HG03045 (cell line): Measurements from ENCODE around the gene EXOSC3.
A peak's percentile ranks its signal among the peaks of the same experiment; 100 is the strongest.
"Not testable (repeated sequence)": the region's sequence is repeated elsewhere in the genome, so short reads cannot be mapped to it uniquely, and the experiment has no call there.

Source experiments
- ATAC-seq: cut with Tn5 transposase; IDR thresholded peaks from one replicate; pipeline ENCODE4 v1.9.1; 2021; ENCODE audit warnings: mild to moderate bottlenecking, moderate library complexity; ENCODE audit not compliant: unreplicated experiment

EXOSC3 gene

DNA sequence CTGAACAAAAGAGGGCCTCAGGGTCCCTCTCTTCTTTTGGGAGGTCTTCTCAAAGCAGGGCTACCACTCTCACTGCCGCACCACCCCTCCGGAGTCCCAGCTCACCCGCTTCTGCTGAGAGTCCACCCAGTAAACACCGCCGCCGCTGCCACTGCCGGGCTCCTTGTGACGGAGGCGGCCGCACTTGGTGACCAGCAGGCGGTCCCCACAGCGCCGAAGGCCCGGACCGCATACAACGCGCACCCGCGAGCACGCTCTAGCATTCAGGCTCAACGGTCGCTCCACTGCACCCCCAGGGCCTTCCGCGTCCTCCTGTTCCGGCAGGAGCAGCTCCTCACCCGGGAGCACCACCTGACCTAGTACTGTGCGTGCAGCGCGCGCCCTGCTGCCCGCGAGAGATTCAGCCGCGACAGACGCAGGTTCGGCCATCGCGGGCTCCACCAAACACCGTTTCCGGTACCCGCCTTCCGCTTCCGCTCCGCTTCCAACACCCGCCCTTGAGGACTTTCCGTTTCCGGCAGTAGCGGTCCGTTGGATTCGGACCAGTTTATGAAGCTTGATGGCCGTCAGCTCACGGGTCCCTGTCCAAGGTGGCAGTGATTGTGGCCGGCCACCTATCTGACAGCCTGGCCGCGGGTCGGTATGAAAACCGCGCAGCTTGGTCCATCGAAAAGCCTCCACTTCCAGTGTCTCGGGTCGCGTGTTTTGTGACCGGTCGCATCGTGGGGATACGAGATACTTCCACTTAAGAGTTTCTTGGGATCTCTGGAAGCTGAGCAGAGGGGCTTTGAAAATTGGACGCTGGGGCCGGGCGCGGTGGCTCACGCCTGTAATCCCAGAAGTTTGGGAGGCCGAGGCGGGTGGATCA, at the start of gene EXOSC3:
Gene EXOSC3, minus strand, starts transcription at position 449 of the 868 bp plus-strand sequence. Its CDS starts 20 bp downstream, at position 429.
- ATAC-seq = peak; percentile 90

DNA sequence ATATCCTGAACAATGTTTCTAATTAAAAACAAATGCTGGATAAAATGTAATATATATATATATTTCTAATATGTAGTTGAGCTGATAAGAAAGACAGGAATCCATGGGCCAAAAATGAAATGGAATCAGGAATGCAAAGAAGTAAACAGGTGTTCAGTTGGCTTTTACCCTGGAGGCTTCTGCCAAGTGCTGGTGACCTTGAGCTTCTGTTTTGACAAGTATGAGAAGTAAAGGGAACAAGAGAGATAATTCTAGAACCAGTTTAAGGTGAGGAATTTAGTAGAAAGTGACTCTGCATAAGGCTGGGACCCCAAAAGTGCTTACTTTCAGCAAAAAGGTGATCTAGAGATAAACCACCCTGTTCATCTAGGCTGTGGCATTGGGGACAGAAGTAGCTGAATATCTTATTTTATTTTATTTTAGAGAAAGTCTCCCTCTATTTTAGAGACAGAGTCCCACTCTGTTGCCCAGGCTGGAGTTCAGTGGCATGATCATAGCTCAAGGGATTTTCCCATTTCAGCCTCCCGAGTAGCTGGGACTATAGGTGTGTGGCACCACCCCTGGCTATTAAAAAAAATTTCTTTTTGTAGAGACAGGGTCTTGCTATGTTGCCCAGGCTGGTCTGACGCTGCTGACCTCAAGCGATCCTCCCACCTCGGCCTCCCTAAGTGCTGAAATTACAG, 42.8 kb upstream of the EXOSC3 start:
- ATAC-seq = no peak

DNA sequence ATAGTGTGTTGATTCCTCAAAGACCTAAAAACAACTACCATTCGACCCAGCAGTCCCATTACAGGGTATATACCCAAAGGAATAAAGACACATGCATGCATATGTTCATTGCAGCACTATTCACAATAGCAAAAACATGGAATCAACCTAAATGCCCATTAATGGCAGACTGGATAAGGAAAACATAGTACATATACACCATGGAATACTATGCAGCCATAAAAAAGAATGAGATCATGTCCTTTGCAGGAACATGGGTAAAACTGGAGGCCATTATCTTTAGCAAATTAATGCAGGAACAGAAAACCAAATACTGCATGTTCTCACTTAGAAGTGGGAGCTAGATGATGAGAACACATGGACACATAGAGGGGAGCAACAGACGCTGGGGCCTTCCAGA, 40.3 kb upstream of the EXOSC3 start:
- not testable (repeated sequence) for ATAC-seq

DNA sequence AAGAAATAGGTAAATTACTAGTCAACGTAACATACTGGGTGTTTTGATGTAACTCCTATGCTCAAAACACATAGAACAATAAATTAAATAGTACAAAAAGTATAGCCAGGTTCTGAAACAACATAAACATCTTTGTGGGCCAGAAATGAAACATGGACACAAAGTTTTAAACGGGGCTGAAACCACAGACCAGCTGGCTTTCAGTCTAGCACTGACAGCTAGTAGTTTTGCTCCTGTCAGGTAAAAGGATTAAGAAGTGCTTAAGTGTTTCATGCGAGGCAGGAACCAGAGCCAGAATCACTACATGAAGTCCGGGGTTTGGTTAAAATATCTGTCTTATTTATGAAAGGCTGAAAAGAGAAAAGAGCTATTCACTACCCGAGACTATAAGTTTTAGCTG, 35.3 kb upstream of the EXOSC3 start:
- no peak for ATAC-seq

DNA sequence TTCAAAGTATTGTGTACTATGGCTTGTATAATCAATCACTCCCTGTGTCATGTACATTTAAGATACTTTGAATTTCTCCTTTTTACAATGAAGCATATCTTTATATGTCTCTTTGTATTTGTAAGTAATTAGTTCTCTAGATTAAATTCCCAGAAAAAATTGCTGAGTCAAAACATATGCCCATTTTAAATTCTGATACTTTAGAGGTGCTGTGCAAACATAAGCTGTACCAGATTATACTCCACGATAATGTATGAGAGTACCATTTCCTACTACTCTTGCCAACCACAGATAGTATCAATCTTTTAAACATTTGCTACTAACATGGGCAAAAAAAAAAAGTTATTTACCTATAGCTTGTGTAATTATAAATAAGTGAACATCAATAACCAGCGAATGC, 34.0 kb upstream of the EXOSC3 start:
- no peak for ATAC-seq

DNA sequence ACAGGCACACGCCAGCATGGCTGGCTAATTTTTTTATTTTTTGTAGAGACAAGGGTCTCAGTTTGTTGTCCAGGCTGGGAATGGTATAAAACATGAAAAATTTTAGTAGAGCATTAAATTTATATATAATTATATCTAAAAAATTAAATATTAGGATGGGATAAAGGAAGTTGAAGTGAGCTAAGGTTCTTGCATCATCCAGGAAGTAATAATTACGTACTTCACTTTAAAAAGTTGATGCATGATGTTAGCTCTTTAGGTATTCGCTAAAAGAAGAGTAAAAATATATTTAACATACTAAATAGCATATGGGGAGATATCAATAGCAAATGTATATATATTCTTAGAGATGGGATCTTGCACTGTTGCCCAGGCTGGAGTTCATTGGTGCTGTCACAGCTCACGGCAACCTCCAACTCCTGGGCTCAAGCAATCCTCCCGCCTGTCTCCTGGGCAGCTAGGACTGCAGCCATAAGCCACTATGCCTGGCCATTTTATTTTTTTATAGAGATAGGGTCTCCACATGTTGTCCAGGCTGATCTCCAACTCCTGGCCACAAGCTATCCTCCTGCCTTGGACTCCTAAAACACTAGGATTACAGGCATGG, 28.0 kb upstream of the EXOSC3 start:
- ATAC-seq = no peak

DNA sequence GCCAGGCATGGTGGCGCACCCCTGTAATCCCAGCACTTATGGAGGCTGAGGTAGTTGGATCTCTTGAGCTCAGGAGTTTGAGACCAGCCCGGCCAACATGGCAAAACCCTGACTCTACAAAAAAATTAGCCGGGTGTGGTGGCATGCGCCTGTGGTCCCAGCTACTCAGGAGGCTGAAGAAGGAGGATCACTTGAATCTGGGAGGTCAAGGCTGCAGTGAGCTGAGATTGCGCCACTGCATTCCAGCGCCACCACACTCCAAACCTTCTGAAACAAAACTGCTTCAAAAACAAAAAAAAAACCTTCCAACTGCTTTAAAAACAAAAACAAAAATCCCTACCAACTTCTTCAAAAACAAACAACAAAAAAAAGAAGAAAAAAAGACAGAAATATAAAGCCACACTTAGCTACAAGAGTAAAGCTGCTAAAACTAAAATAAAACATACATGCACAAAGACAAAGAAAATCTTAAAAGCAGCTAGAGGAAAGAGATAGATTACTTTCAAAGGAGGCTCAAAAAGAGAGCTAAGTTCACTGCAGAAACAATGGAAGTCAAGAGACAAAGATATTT, 27.1 kb upstream of the EXOSC3 start:
- ATAC-seq = no peak

DNA sequence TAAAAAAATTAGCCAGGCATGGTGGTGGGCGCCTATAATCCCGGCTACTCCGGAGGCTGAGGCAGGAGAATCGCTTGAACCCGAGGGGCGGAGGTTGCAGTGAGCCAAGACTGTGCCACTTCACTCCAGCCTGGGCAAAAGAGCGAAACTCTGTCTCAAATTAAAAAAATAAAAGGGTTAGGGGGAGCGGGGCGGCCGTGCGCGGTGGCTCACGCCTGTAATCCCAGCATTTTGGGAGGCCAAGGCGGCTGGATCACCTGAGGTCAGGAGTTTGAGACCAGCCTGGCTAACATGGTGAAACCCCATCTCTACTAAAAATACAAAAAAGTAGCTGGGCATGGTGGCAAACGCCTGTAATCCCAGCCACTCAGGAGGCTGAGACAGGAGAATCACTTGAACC, 24.8 kb upstream of the EXOSC3 start:
- not testable (repeated sequence) for ATAC-seq

DNA sequence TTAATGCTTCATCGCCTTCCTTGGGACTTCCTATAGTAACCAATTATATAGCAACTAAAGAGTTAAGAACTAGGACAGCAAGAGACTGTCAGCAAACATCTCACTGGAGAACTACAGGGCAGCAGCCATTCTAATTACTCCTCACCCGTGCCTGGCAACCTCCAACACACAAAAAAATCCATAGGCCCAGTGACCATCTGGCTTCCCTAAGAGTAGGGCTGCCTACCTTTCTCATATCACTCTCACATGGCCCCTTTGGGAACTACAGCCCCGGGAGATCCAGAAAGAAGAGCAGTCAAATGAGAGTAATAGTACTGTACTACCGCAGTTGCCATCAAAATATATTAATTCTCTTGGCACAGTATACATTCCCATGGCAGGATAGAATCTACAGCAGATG, 21.4 kb upstream of the EXOSC3 start:
- ATAC-seq = no peak

DNA sequence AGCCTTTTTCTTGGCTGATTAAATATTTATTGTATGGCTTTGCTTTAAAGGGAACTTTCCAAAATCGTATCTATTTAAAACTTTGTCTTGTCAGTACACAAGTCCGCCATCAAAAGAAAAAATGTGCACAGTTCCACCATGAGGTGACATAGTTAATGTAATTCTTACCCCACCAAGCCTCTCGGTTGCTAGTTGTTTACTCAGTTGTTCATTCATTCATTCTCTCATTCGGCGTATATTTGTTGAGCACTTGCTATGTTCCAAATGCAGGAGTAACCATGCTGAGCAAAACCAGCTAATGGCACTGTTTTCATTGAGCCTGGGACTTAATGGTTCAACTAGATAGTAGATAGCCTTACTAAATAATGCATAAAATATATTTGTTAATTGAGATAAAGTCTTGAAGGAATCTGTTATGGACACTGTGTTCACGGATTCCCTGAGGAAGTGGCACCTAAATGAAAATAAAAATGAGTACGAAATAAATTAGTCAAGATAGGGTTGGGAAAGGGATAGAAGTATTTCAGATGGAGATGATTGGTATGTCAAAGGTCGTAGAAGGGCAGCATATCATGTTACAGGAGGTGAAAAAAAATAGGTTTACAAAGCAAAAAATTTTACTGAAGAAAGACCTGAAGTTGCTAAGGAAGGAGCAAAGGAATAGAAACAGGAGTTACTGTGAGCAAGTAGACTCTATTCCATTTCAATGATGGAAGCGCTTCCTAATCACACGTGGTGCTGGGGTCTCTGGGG, 17.3 kb upstream of the EXOSC3 start:
- no peak for ATAC-seq

DNA sequence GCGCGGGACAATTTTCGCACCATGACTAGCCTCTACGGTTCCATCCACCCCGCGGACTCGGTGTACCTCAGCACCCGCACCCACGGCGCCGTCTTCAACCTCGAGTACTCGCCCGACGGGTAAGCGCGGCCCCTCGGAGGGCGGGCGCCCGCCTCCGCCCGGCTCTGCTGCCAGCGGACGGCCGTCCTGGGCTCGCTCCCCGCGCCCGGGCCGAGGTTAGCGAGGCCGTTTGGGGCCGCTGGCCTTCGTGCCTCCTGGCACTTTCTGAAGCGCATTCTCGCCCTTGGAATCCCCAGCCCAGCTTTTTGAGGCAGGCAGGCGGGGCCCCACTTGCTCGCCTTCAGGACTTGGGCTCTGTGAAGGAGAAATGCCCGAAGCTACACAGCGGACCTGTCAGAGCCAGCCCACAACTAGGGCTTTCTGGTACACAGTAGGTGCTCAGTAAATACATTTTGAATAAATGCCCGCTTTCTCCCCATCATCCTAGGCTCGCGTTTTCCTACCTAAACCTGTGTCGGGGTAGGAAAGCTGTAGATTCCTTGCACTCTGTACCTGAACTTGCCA, 16.5 kb upstream of the EXOSC3 start:
- ATAC-seq = peak; percentile 37

DNA sequence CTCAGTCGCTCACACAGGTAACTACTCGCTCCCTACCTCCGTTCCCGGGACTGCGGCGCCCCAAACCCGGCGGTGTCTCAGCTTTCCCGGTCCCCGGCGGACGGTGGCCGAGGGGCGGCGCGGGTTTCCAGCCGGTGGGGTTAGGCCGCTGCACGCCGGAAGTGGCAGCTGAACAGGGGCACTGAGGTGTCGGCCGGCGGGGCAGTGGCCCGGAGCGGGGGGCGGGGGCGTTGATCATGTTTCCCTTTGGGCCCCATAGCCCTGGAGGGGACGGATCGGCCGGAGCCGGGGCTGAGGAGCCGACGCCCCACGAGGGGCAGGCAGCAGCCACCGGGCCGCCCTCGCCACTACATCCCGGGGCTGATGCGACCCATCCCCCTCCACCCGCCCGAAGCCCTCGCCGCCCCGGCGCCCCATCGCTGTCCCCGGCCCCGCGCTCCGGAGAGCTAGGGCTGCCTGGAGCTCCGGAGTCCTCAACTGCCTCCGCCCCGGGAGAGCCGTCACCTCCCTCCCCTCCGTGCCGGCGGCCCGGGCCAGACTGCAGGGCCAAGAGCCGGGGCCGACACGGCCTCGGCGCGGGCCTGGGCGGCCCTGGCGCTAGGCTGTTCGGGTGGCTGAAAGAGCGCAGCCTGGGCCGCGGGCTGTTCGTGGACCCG, 15.9 kb upstream of the EXOSC3 start, which contains the start of gene DCAF10:
Gene DCAF10, plus strand, starts transcription at position 167 of the 656 bp plus-strand sequence. Its CDS starts 70 bp downstream, at position 237.
- peak; percentile 80 for ATAC-seq

DNA sequence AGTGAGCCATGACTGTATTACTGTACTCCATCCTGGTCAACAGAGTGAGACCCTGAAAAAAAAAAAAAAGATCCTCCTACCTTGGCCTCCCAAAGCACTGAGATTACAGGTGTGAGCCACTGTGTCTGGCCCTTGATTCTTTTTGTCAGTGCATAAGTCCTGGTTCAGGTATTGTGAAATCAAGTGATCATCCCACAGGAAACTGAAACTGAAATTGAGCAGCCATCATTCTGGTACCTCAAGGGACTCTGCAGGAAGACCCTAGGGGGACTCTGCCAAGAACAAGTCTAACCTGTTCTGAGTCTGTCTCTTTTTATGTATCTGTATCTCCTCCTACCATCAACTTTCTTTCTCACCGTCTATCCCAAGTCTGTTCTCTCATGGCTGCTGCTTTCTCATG, 13.8 kb upstream of the EXOSC3 start:
- ATAC-seq = no peak

DNA sequence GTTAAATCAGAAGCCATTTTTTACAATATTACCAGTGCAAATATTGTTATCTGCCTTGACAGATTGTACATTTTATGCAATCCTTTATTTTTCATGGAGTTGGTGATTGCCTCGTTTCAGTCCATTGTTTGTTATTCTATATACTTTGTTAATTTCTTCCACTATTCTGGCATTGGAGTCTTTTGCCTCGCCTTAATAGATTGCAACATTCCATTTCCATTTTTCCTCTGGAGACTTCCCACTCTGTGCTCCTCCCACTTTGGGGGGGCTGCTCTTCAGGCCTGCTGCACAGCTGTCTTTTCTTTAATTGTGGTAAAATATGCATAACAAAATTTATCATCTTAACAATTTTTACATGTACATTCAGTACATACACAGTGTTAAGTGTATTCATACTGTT, 11.4 kb upstream of the EXOSC3 start:
- ATAC-seq = no peak

DNA sequence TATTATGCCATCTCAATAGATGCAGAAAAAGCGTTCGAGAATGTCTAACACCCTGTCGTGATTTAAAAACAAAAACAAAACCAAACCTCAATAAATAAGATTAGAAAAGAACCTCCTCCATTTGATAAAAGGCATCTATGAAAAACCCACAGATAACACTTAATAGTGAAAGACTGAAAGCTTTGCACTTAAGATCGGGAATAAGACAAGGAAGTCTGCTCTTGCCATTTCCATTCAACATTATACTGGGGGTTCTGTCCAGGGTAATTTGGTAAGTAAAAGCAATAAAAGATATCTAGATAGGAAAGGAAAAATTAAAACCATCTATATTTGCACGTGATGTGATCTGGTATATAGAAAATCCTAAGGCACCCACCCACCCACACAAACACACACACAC, 7.3 kb upstream of the EXOSC3 start:
- ATAC-seq = no peak

DNA sequence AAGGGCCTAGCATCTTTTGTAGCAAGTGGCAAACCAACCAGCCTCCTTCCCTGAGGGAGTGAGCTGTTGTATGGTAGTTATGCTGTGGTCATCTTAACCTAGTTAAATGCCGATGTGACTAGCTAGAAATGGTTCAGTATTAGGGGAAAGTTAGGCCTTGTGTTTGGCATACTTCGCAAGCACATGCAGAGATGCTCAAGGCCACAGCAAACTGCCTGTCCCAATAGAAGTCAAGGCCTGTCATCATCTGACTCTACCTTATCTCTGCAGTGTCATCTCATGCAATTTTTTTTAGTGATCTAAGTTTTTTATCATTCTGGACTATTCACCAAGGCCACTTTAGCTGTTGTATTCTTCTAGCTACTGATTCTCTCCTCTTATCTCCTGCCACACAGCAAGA, 5.2 kb upstream of the EXOSC3 start:
- ATAC-seq = no peak

DNA sequence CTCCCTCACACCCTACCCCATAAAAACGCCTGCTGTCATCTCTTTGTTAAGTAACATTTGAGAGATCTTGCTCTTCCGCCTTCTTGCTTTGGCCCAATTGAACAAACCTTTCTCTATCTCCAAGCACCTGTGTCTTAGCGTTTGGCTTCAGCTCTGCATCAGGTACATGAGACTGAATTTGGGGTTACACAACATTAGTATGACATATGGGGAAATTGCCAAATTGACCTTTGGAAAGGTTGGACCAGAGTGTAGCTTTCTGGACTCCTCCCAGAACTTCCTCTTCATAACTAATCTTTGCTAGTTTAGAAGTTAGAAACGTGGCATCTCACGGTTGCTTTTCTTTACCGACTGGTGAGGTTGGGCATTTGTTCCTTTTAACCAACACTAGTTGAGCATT, 3.5 kb upstream of the EXOSC3 start:
- no peak for ATAC-seq

DNA sequence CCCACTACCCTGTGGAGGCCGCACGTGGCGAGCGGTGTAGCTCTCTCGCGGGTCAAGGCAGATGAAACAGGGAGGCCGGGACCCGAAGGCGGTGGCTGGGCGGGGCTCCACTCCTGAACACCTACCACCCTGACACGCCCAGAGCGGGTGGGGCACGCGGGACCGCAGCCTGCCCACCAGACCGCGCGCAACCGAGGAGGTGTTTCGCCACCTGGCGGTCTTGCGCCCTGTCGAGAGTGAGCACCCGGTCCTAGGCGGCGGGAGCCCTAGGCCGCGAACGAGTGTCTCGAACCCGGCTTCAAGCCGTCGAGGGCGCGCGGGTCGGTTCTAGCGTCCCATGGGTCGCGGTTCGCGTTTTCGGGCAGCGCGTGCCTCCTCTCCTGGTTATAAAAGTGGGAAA, 2.2 kb upstream of the EXOSC3 start:
- ATAC-seq = no peak

DNA sequence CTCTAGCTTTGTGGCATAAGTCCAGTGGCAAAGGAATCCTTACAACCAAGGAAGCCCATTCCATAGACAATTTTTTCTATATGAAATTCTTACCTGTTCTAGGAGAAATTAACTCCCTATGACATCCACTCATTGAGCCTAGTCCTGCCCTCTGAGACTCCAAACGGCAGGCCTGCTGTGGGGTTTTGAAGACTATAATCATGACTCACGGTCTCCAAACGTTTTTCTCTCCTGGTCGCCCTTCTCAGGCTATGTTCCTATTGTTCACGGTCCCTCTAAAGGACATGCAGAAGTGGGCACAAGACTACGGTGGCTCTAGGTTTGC, 611 bp downstream of the EXOSC3 start:
- no peak for ATAC-seq

DNA sequence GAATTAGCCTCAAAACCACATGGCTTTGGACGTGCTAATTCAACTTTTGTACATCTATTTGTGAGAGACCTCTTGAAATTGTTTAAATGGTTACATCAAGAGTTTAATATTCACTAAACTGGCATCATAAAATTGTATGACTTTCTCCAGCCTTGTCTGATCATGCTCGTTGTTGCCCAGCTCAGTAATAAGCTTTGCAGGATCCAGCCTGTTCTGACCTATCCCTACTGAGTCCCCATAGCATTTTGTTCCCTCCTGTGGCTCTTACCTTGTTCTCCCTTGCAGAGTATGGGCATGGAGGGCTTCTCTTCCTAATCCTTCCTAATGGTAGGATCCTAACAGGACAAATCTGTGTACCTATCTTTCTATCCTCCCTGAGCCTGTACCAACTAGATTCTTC, 6.3 kb downstream of the EXOSC3 start:
- ATAC-seq = no peak
